Inflammatory macrophage treated with lipopolysaccharide for 1 hour (primary cell): Measurements from ENCODE around the gene CHAC1.

Source experiments
- DNase-seq, 2 donors: peaks; one replicate each; pipeline ENCODE4 v3.0.0-alpha.2; 2020 to 2022

Gene CHAC1

GRCh38 chr15:40925863-40926658 is 27.2 kb upstream of the CHAC1 start:
- no peak for DNase-seq

GRCh38 chr15:40926659-40927494 is 26.4 kb upstream of the CHAC1 start:
- no peak for DNase-seq

DNA sequence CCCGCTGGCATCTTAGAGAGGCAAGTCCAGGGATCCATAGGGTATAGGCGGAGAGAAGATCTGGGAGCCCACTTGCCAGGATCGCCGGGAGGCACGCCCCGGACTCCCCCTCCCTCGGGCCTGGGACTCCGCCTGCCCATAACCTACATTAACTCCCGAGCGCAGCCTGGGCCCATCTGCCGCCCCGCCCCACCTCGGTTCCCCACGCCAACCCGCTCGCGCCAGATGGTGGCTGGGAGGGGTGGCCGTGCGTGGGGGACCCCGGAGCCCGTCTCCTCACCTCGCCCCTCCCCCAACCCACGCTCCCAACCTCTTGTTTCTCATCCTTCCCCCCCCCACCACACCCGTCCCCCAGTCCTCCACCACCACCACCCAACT is 25.8 kb upstream of the CHAC1 start:
- no peak for DNase-seq

- no peak for DNase-seq
These were observed 25.1 kb upstream of the CHAC1 start for GRCh38 chr15:40927873-40928806.

DNA sequence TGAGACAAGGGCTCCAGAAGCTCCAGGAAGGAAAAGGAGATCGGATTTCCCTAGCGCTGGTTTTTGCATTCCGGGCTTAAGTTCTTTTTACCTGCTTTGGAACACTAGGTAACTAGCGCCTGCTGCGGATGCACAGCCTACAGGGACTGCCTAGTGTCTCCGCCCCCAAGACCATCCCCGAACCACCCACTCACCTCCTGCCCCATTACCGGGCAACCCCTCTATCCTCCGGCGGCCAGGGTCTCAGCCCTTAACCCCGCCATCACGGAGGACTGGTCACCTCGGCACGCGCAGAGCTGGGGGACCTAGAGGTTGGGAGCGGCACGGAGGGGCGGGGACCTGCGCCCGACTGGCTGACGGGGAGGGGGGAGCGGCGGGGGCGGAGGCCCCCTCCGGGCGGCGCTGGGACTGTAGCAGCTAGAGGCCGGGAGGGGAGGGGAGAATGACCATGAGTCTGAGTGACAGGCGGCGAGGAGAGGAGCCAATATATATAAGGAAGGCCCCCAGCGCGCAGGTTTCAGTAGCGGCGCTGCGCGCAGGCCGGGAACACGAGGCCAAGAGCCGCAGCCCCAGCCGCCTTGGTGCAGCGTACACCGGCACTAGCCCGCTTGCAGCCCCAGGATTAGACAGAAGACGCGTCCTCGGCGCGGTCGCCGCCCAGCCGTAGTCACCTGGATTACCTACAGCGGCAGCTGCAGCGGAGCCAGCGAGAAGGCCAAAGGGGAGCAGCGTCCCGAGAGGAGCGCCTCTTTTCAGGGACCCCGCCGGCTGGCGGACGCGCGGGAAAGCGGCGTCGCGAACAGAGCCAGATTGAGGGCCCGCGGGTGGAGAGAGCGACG is 24.2 kb upstream of the CHAC1 start, which contains the start of gene DLL4:
Gene DLL4, plus strand, starts transcription at position 520 of the 839 bp plus-strand sequence. CDS start 329 bp downstream, outside the sequence.
- DNase-seq: no peak

- DNase-seq: peak in 1 of 2 donors; percentile 50
These were observed 23.4 kb upstream of the CHAC1 start for GRCh38 chr15:40929660-40930429.

GRCh38 chr15:40930430-40931299 is 22.6 kb upstream of the CHAC1 start:
- no peak for DNase-seq

- DNase-seq: no peak
These were observed 21.8 kb upstream of the CHAC1 start for GRCh38 chr15:40931300-40932142.

DNA sequence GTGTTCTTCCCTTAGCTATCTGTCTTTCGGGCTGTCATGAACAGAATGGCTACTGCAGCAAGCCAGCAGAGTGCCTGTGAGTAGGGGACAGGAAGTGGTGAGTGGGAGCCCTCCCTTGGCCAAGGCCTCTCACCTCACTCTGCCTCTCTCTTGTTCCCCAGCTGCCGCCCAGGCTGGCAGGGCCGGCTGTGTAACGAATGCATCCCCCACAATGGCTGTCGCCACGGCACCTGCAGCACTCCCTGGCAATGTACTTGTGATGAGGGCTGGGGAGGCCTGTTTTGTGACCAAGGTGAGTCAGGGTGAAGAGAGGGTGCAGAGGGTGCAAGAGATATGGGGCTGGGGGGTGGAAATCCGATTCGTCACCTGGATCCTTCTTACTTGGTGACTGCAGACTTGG is 21.1 kb upstream of the CHAC1 start:
- no peak for DNase-seq

DNA sequence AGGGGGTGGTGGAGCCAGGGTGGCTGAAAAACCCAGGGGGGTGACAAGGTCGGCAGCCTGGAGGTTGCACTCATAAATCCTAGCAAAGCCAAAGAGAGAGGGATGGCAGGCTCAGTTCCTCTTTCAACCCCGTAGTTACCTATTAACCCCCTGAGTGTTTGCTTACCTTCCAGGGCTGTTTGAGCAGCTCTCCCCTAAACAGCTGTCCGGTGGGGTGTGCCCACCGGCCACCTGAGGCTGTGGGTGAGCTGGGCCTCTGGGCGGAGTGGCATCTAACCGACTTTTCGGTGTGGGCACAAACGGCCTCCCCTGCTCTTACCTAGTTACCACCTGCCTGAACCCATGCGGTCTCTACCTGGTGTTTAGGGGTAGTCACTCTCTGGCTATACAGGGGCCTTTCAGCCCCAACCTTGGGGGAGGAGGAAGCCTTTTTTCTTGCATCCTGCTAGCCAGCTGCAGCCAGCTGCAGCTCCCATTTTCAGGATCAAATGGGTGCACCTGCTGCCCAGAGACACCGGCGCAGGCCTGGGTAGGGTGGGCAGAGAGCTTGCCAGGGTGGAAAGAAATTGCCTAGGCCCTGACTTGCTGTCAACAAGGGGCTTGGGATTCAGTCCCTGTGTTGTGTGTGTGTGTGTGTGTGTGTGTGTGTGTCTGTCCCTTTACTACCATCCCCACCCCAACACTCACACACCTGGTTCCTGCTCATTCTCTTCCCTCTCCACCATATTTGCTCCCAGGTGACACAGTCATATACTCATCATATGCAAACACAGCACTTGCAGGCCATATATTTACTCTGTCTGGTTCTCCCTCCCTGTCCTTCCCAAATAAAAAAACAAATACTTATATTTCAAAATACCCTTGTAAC is 20.4 kb upstream of the CHAC1 start:
- no peak for DNase-seq

DNA sequence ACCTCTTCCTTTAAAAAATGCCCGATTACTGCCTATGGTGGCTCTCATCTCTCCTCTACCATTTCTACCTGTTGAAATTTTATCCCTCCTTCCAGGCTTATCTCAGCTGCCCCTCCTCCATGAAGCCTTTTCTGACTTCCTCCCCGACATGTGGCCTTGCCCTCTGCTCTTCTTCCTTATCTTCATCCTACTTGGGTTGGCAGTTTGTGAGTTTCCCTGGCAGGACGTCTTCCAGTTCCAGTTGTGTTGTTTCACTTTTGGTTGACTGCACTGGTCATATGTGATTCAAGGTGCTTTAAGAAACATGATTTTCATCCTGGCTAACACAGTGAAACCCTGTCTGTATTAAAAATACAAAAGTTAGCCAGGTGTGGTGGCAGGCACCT is 19.8 kb upstream of the CHAC1 start:
- peak in 1 of 2 donors; percentile 34 for DNase-seq

- no peak for DNase-seq
These were observed 18.8 kb upstream of the CHAC1 start for GRCh38 chr15:40934457-40934856.

DNA sequence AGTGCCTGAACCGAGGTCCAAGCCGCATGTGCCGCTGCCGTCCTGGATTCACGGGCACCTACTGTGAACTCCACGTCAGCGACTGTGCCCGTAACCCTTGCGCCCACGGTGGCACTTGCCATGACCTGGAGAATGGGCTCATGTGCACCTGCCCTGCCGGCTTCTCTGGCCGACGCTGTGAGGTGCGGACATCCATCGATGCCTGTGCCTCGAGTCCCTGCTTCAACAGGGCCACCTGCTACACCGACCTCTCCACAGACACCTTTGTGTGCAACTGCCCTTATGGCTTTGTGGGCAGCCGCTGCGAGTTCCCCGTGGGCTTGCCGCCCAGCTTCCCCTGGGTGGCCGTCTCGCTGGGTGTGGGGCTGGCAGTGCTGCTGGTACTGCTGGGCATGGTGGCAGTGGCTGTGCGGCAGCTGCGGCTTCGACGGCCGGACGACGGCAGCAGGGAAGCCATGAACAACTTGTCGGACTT is 17.0 kb upstream of the CHAC1 start:
- no peak for DNase-seq

DNA sequence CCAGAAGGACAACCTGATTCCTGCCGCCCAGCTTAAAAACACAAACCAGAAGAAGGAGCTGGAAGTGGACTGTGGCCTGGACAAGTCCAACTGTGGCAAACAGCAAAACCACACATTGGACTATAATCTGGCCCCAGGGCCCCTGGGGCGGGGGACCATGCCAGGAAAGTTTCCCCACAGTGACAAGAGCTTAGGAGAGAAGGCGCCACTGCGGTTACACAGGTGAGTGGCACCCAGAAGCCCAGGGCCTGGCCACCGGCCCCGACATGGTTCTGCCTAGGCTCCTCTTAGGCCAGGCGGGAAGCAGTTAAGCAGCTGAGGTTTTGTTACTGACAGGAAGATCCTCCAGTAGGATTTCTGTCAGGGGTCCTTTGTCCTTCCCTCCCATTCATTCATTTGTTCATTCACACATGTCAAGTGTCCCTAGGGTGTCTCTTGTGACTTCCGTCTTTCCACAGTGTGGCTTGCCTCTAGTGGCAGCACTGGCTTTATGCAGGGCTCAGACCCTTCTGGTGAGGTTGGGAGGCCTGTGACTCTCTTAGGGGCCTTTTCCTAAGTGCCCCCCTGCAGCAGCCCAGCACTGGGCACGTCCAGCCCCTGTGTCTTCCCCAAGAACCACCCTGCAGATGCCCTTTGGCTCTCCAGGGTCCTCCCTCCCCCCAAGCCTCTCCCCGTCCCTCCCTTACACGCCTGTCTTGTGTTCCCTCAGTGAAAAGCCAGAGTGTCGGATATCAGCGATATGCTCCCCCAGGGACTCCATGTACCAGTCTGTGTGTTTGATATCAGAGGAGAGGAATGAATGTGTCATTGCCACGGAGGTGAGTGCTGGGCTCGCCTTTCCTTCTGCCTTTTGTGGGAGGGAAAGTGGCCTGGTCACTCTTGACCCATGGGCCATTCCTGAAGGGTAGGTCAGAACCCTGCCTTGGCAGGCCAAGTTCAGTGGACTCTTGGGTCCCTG is 16.3 kb upstream of the CHAC1 start:
- no peak for DNase-seq

GRCh38 chr15:40937762-40938535 is 15.3 kb upstream of the CHAC1 start:
- DNase-seq: no peak

DNA sequence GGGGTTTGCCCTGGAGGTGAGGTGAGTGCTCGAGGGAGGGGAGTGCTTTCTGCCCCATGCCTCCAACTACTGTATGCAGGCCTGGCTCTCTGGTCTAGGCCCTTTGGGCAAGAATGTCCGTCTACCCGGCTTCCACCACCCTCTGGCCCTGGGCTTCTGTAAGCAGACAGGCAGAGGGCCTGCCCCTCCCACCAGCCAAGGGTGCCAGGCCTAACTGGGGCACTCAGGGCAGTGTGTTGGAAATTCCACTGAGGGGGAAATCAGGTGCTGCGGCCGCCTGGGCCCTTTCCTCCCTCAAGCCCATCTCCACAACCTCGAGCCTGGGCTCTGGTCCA is 14.8 kb upstream of the CHAC1 start:
- no peak for DNase-seq
